Measurements from ENCODE around the gene NUTF2.

Gene NUTF2

DNA sequence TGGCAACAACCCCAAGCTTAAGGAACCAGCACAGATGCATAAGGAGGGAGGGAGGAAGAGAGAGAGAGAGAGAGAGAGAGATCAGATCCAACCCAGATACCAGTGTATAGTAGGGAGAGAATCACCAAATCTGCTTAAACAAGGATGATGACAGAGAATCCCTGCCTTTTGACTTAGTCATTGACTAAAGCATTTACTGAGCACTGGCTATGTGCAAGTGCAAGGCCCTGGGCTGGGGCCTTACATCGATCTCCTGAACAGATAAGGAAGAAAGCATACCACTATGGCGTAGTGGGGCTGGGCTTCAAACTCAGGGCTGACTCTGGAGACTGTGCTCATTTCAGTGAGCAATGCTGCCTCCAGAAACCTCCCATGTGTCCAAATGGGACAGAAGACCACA, 24.2 kb upstream of the NUTF2 start:
- Histone ChIP-seq H3K27me3 (ENCODE audit: insufficient read depth, low read length) (no peaks in the 10 kb centered on the region), H3K9me2 (ENCODE audit: low read depth, low read length) (no peaks in the 10 kb centered on the region)

GRCh38 chr16:67825119-67825518, 21.6 kb upstream of the NUTF2 start:
- Histone ChIP-seq H3K27me3 (ENCODE audit: insufficient read depth, low read length) (no peaks in the 10 kb centered on the region), H3K79me2 (ENCODE audit: insufficient read depth, low read length) (no peaks in the 10 kb centered on the region), H4K20me1 (ENCODE audit: insufficient read depth, low read length) (no peaks in the 10 kb centered on the region), H2AFZ (ENCODE audit: low read length) (no peak overlapping the region), H3K27ac (ENCODE audit: low read depth, low read length, poor library complexity, severe bottlenecking) (no peak overlapping the region), H3F3A (ENCODE audit: insufficient read depth, low read length) (no peaks in the 10 kb centered on the region), H3K4me2 (ENCODE audit: low read length) (no peak overlapping the region), H3K9ac (ENCODE audit: low read length) (no peak overlapping the region), H3K9me2 (ENCODE audit: low read depth, low read length) (no peaks in the 10 kb centered on the region), H3K4me3 (ENCODE audit: low read depth, low read length, poor library complexity, severe bottlenecking) (no peak overlapping the region), H3K36me3 (ENCODE audit: insufficient read depth, low read length) (peaks cover 34% of the 10 kb centered on the region; the same call in 1 of the 2 replicates), H3K9me3 (ENCODE audit: low read length) (no peaks in the 10 kb centered on the region), H3K4me1 (ENCODE audit: insufficient read depth, low read length, severe bottlenecking) (peaks cover 7% of the 10 kb centered on the region)
- TF ChIP-seq EZH2 (IDR thresholded peaks at IDR 0.05; ENCODE audit: borderline replicate concordance, low read length) (no peak), CTCF (IDR thresholded peaks at IDR 0.05; ENCODE audit: low read length) (no peak)

More for the DNA sequence above, 24.2 kb upstream of the NUTF2 start:
- no peaks in the 10 kb centered on the region for H3F3A ChIP-seq (ENCODE audit: insufficient read depth, low read length)
- H3K9ac ChIP-seq (ENCODE audit: low read length), result no peak overlapping the region
- no peaks in the 10 kb centered on the region for H3K79me2 ChIP-seq (ENCODE audit: insufficient read depth, low read length)
- TF ChIP-seq CTCF (IDR thresholded peaks at IDR 0.05; ENCODE audit: low read length), result no peak
- no peak for TF ChIP-seq EZH2 (IDR thresholded peaks at IDR 0.05; ENCODE audit: borderline replicate concordance, low read length)
- no peak overlapping the region for H3K4me2 ChIP-seq (ENCODE audit: low read length)
- peaks cover 7% of the 10 kb centered on the region for H3K4me1 ChIP-seq (ENCODE audit: insufficient read depth, low read length, severe bottlenecking)
- no peak overlapping the region for H3K27ac ChIP-seq (ENCODE audit: low read depth, low read length, poor library complexity, severe bottlenecking)
- H3K9me3 ChIP-seq (ENCODE audit: low read length), result no peaks in the 10 kb centered on the region
- no peaks in the 10 kb centered on the region for H4K20me1 ChIP-seq (ENCODE audit: insufficient read depth, low read length)
- no peak overlapping the region for H2AFZ ChIP-seq (ENCODE audit: low read length)
- 0 out of 2 replicates have a peak, but pooled peaks cover 8% of the 10 kb centered on the region for H3K36me3 ChIP-seq (ENCODE audit: insufficient read depth, low read length)
- H3K4me3 ChIP-seq (ENCODE audit: low read depth, low read length, poor library complexity, severe bottlenecking), result no peak overlapping the region

GRCh38 chr16:67825906-67826305, 20.8 kb upstream of the NUTF2 start:
- Histone ChIP-seq H3K4me3 (ENCODE audit: low read depth, low read length, poor library complexity, severe bottlenecking) (no peak overlapping the region), H3K9me2 (ENCODE audit: low read depth, low read length) (no peaks in the 10 kb centered on the region), H3K36me3 (ENCODE audit: insufficient read depth, low read length) (peaks cover 40% of the 10 kb centered on the region; the same call in 1 of the 2 replicates), H2AFZ (ENCODE audit: low read length) (no peak overlapping the region), H3K9me3 (ENCODE audit: low read length) (no peaks in the 10 kb centered on the region), H3F3A (ENCODE audit: insufficient read depth, low read length) (no peaks in the 10 kb centered on the region), H3K4me1 (ENCODE audit: insufficient read depth, low read length, severe bottlenecking) (peaks cover 7% of the 10 kb centered on the region), H3K9ac (ENCODE audit: low read length) (no peak overlapping the region), H3K27ac (ENCODE audit: low read depth, low read length, poor library complexity, severe bottlenecking) (no peak overlapping the region), H3K27me3 (ENCODE audit: insufficient read depth, low read length) (no peaks in the 10 kb centered on the region), H3K79me2 (ENCODE audit: insufficient read depth, low read length) (no peaks in the 10 kb centered on the region), H3K4me2 (ENCODE audit: low read length) (no peak overlapping the region), H4K20me1 (ENCODE audit: insufficient read depth, low read length) (no peaks in the 10 kb centered on the region)
- TF ChIP-seq EZH2 (IDR thresholded peaks at IDR 0.05; ENCODE audit: borderline replicate concordance, low read length), result no peak
- TF ChIP-seq CTCF (IDR thresholded peaks at IDR 0.05; ENCODE audit: low read length), result no peak

Data from OCI-LY1 (cell line).